Mucosa of descending colon (tissue), 3 donors: ENCODE results near the gene ITPRIPL2. TPM values are rescaled to one million over a fixed set of nuclear protein-coding genes. Genes with fewer than 3 reads are reported as not detected.
A peak's percentile ranks its signal among the peaks of the same experiment; 100 is the strongest.

Experiments used
- ATAC-seq: fragments of 200-7000 bp; cut with Tn5 transposase; one replicate; pipeline ENCODE4 v1.9.1; 2020; ENCODE audit warnings: mild to moderate bottlenecking, moderate library complexity
- DNase-seq, 3 donors: peaks; one replicate each; pipeline ENCODE4 v3.0.0-alpha.2; 2020
- H3K36me3 ChIP-seq: fragments of 200-600 bp; one replicate; pipeline ENCODE4 v1.8.0; 2021; ENCODE audit warnings: low read depth, mild to moderate bottlenecking
- H3K4me1 ChIP-seq: fragments of 200-600 bp; one replicate; pipeline ENCODE4 v1.8.0; 2021; ENCODE audit warnings: low read depth, mild to moderate bottlenecking
- H3K4me3 ChIP-seq: fragments of 200-600 bp; one replicate; pipeline ENCODE4 v1.8.0; 2021; ENCODE audit warnings: mild to moderate bottlenecking
- H3K9me3 ChIP-seq: fragments of 200-600 bp; one replicate; pipeline ENCODE4 v1.8.0; 2021; ENCODE audit warnings: mild to moderate bottlenecking
- intact Hi-C, 2 donors: fragments of 100-400 bp; cut with DNase I in 1 of 2; cut with micrococcal nuclease in 1 of 2; formaldehyde crosslinking; loops; one replicate each; pipeline versions ENCODE4 v1.11.0 to v1.11.1; 2022; cut with DNase I, micrococcal nuclease
- total RNA-seq, 3 donors: library from RNA; stranded (reverse); fragmentation: NEBNext Ultra II Directional in 2 of 3; extraction: Animal tissue kit (Norgen Biotek cat#: 25700) in 2 of 3; gene quantifications; one replicate each; pipeline versions ENCODE4 v1.2.1 to v1.2.4, GENCODE V29; 2021 to 2023
- TF ChIP-seq, protein P1 (sequence below): fragments of 200-600 bp; IDR thresholded peaks from one replicate; pipeline ENCODE4 v1.8.0; 2022; ENCODE audit warnings: antibody characterized with exemption, mild to moderate bottlenecking
- donor health status: DM: no; HTN: no; CAD: no; lungs with moderate emphysema.
- donor health status: DM: no; HTN: no; CAD: no.
- donor health status: DM: no; HTN: yes; CAD: no.

ITPRIPL2 gene
- total RNA-seq, 3 donors from 2014 or later, result 36.3 to 49.9 (median 36.5) TPM

- H3K4me1 ChIP-seq, result peaks cover 8% of the 10 kb centered on the region
- TF ChIP-seq, protein P1, sequence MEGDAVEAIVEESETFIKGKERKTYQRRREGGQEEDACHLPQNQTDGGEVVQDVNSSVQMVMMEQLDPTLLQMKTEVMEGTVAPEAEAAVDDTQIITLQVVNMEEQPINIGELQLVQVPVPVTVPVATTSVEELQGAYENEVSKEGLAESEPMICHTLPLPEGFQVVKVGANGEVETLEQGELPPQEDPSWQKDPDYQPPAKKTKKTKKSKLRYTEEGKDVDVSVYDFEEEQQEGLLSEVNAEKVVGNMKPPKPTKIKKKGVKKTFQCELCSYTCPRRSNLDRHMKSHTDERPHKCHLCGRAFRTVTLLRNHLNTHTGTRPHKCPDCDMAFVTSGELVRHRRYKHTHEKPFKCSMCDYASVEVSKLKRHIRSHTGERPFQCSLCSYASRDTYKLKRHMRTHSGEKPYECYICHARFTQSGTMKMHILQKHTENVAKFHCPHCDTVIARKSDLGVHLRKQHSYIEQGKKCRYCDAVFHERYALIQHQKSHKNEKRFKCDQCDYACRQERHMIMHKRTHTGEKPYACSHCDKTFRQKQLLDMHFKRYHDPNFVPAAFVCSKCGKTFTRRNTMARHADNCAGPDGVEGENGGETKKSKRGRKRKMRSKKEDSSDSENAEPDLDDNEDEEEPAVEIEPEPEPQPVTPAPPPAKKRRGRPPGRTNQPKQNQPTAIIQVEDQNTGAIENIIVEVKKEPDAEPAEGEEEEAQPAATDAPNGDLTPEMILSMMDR, result peak; percentile 44
Observed at GRCh38 chr16:19071811-19072777, 41.7 kb upstream of the ITPRIPL2 start.

GRCh38 chr16:19073344-19073743 lies 40.4 kb upstream of the ITPRIPL2 start:
- ATAC-seq (no peak), DNase-seq (no peak)
- Histone ChIP-seq H3K36me3 (no peaks in the 10 kb centered on the region), H3K4me3 (no peak overlapping the region), H3K9me3 (no peaks in the 10 kb centered on the region), H3K4me1 (peaks cover 6% of the 10 kb centered on the region)
- intact Hi-C loops, result loop anchor here in 1 of 2 donors (10.0 kb wide), 1 partner anchor 99 kb away; no protein-coding TSS in a partner anchor
- TF ChIP-seq, protein P1, result no peak

More at GRCh38 chr16:19071811-19072777, 41.7 kb upstream of the ITPRIPL2 start:
- intact Hi-C loops, result loop anchor here in 1 of 2 donors (10.0 kb wide), 1 partner anchor 97 kb away; no protein-coding TSS in a partner anchor
- peak in 2 of 3 donors; percentile 75 to 84 for DNase-seq
- H3K9me3 ChIP-seq, result no peaks in the 10 kb centered on the region
- peak; percentile 22 for ATAC-seq
- no peaks in the 10 kb centered on the region for H3K36me3 ChIP-seq
- H3K4me3 ChIP-seq, result no peak overlapping the region

- Histone ChIP-seq H3K36me3 (no peaks in the 10 kb centered on the region), H3K4me1 (peaks cover under 1% of the 10 kb centered on the region), H3K4me3 (no peak overlapping the region), H3K9me3 (no peaks in the 10 kb centered on the region)
- intact Hi-C loops, result loop anchor here in 1 of 2 donors (10.0 kb wide), 1 partner anchor 99 kb away; no protein-coding TSS in a partner anchor
- TF ChIP-seq, protein P1, result no peak
- ATAC-seq (no peak), DNase-seq (no peak)
Observed at GRCh38 chr16:19073863-19074262, 39.9 kb upstream of the ITPRIPL2 start.

DNA sequence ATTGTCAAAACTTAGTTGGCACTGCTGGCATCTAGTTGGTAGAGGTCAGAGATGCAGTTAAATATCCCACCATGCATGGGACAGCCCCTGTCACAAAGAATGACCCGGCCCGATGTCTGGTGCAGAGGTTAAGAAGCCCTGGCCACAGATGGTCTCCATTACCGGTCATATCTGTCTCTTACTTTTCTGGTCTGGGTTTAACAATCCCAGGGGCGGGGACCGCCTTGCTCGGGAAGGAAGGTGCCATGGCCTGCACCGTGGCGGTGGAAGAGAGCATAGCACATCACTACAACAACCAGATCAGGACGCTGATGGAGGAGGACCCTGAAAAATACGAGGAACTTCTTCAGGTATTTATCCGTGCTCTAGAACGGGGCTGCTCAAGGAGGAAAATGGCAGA lies 38.3 kb upstream of the ITPRIPL2 start:
- Histone ChIP-seq H3K9me3 (no peaks in the 10 kb centered on the region), H3K4me1 (no peaks in the 10 kb centered on the region), H3K4me3 (no peak overlapping the region), H3K36me3 (no peaks in the 10 kb centered on the region)
- intact Hi-C loops, result loop anchor here in 1 of 2 donors (10.0 kb wide), 1 partner anchor 101 kb away; no protein-coding TSS in a partner anchor
- ATAC-seq (no peak), DNase-seq (no peak)
- TF ChIP-seq, protein P1, result no peak

DNA sequence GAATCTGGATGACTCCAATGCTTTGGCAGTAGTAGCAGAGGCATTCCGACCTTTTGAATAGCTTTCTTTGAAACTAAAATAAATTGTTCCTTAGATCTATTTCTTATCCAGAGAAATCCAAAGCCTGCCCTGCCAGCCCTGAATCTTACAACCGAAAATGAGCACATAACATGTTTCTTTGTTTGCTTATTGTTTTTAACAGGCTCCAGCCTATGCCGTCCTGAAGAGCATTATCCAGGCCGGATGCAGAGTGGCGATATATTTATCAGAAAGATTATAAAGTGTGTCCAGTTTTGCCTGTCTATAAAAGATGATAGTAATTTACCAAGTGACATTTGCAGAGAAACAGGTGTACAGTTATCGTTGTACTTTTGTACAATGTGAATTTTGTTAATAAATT lies 35.9 kb upstream of the ITPRIPL2 start:
- no peak for ATAC-seq
- intact Hi-C loops, result loop anchor here in 1 of 2 donors (10.0 kb wide), 1 partner anchor 103 kb away; no protein-coding TSS in a partner anchor
- no peaks in the 10 kb centered on the region for H3K36me3 ChIP-seq

More for the DNA sequence above, 35.9 kb upstream of the ITPRIPL2 start:
- H3K4me3 ChIP-seq, result no peak overlapping the region
- DNase-seq, result no peak
- TF ChIP-seq, protein P1, result no peak
- H3K9me3 ChIP-seq, result no peaks in the 10 kb centered on the region
- no peaks in the 10 kb centered on the region for H3K4me1 ChIP-seq
